Hepatocyte (in vitro differentiated cells): Measurements from ENCODE around the gene ZNF438. TPM values are rescaled to one million over a fixed set of nuclear protein-coding genes. Genes with fewer than 3 reads are reported as not detected.
"Not testable (repeated sequence)": the region's sequence is repeated elsewhere in the genome, so short reads cannot be mapped to it uniquely, and the experiment has no call there.

Experiments used
- DNase-seq: peaks from one replicate; pipeline ENCODE4 v3.0.0-alpha.2; 2016; ENCODE audit warnings: low spot score
- H2AFZ ChIP-seq: fragments of 200-600 bp; sonication (generic); 2 replicates; pipeline ENCODE4 v1.6.0; 2016; ENCODE audit warnings: antibody characterized with exemption, mild to moderate bottlenecking
- H3K27ac ChIP-seq: fragments of 200-600 bp; sonication (generic); 2 replicates; pipeline ENCODE4 v1.5.1; 2016; ENCODE audit warnings: mild to moderate bottlenecking
- H3K27me3 ChIP-seq: fragments of 200-600 bp; sonication (generic); 2 replicates; pipeline ENCODE4 v1.6.1; 2016
- H3K36me3 ChIP-seq: fragments of 200-600 bp; sonication (generic); replicated peaks from 2 replicates; pipeline ENCODE4 v1.5.1; 2016; ENCODE audit warnings: low read depth; ENCODE audit not compliant: insufficient read depth
- H3K4me1 ChIP-seq: fragments of 200-600 bp; sonication (generic); 2 replicates; pipeline ENCODE4 v1.5.1; 2016; ENCODE audit warnings: mild to moderate bottlenecking, moderate library complexity; ENCODE audit not compliant: insufficient read depth
- H3K4me2 ChIP-seq: fragments of 200-600 bp; sonication (generic); 2 replicates; pipeline ENCODE4 v1.6.0; 2016
- H3K4me3 ChIP-seq: fragments of 200-600 bp; sonication (generic); 2 replicates; pipeline ENCODE4 v1.5.1; 2016; ENCODE audit warnings: mild to moderate bottlenecking
- H3K79me2 ChIP-seq: fragments of 200-600 bp; sonication (generic); 2 replicates; pipeline ENCODE4 v1.6.0; 2017; ENCODE audit warnings: mild to moderate bottlenecking
- H3K9me2 ChIP-seq: fragments of 200-600 bp; sonication (generic); replicated peaks from 2 replicates; pipeline ENCODE4 v1.6.0; 2017; ENCODE audit warnings: mild to moderate bottlenecking; ENCODE audit not compliant: insufficient read depth
- H3K9me3 ChIP-seq: fragments of 200-600 bp; sonication (generic); 2 replicates; pipeline ENCODE4 v1.5.1; 2016; ENCODE audit warnings: low read depth, mild to moderate bottlenecking
- H4K20me1 ChIP-seq: fragments of 200-600 bp; sonication (generic); 2 replicates; pipeline ENCODE4 v1.6.0; 2016; ENCODE audit warnings: mild to moderate bottlenecking; ENCODE audit not compliant: insufficient read depth, poor library complexity, severe bottlenecking
- CTCF ChIP-seq: fragments of 200-600 bp; sonication (generic); IDR thresholded peaks from 2 replicates; pipeline ENCODE4 v1.5.1; 2016; ENCODE audit warnings: antibody characterized with exemption, mild to moderate bottlenecking; ENCODE audit not compliant: poor library complexity
- EZH2 ChIP-seq: fragments of 200-600 bp; sonication (generic); IDR thresholded peaks from 2 replicates; pipeline ENCODE4 v1.6.1; 2016; ENCODE audit warnings: antibody characterized with exemption, mild to moderate bottlenecking, borderline replicate concordance
- EZH2phosphoT487 ChIP-seq: fragments of 200-600 bp; sonication (generic); IDR thresholded peaks from one replicate; pipeline ENCODE4 v1.6.1; 2018; ENCODE audit warnings: antibody characterized with exemption, mild to moderate bottlenecking, low read depth, moderate library complexity; ENCODE audit not compliant: unreplicated experiment, severe bottlenecking
- WGBS: methylation state at CpG from one replicate; pipeline ENCODE4 v1.1.6; 2016; ENCODE audit warnings: low lambda C conversion rate; ENCODE audit errors: missing lambda C conversion rate; 5-methylcytosine and 5-hydroxymethylcytosine counted together
- polyA plus RNA-seq: library from polyadenylated mRNA; unstranded; fragments of >200 nt; fragmentation: Nextera tagmentation; extraction: Ambion mirVana; gene quantifications from 2 replicates; pipeline ENCODE4 v1.2.1, GENCODE V29; 2016
- total RNA-seq: library from RNA; depleted of rRNA; stranded (reverse); fragments of >200 nt; gene quantifications from 2 replicates; pipeline ENCODE4 v1.2.3, GENCODE V29; 2014

ZNF438 gene
- total and polyA plus RNA-seq, 2 experiments from 2014 or later = 2.3 to 5.0 TPM

- H3K9me3 ChIP-seq = no peaks in the 10 kb centered on the region
- H3K79me2 ChIP-seq = no peaks in the 10 kb centered on the region
- no peak overlapping the region for H3K4me3 ChIP-seq
- H3K4me2 ChIP-seq = no peak overlapping the region
- no peaks in the 10 kb centered on the region for H4K20me1 ChIP-seq
- no peaks in the 10 kb centered on the region for H3K36me3 ChIP-seq
- H3K27me3 ChIP-seq = no peaks in the 10 kb centered on the region
- H3K9me2 ChIP-seq = no peaks in the 10 kb centered on the region
- H3K4me1 ChIP-seq = peaks cover 13% of the 10 kb centered on the region
- WGBS = 88% methylated on average over 3 of the region's 3 CpGs
- TF ChIP-seq EZH2 (no peak), EZH2phosphoT487 (no peak), CTCF (no peak)
- no peak overlapping the region for H3K27ac ChIP-seq
- no peak for DNase-seq
- no peak overlapping the region for H2AFZ ChIP-seq
Observed at GRCh38 chr10:30803058-30803457, 228.6 kb downstream of the ZNF438 start.

- Histone ChIP-seq H3K27ac (no peak overlapping the region), H3K36me3 (no peaks in the 10 kb centered on the region), H3K9me2 (no peaks in the 10 kb centered on the region), H3K4me3 (no peak overlapping the region), H2AFZ (no peak overlapping the region), H4K20me1 (no peaks in the 10 kb centered on the region), H3K9me3 (no peaks in the 10 kb centered on the region), H3K27me3 (no peaks in the 10 kb centered on the region), H3K4me1 (peaks cover 13% of the 10 kb centered on the region), H3K4me2 (no peak overlapping the region), H3K79me2 (no peaks in the 10 kb centered on the region)
- TF ChIP-seq EZH2 (no peak), CTCF (no peak), EZH2phosphoT487 (no peak)
- no peak for DNase-seq
- WGBS = 95% methylated on average over 2 of the region's 2 CpGs
Observed at GRCh38 chr10:30800368-30800767, 231.3 kb downstream of the ZNF438 start.

GRCh38 chr10:30798646-30799185 lies 232.9 kb downstream of the ZNF438 start:
- Histone ChIP-seq H4K20me1 (no peaks in the 10 kb centered on the region), H3K9me3 (no peaks in the 10 kb centered on the region), H3K79me2 (no peaks in the 10 kb centered on the region), H3K36me3 (no peaks in the 10 kb centered on the region), H3K27ac (no peak overlapping the region), H3K27me3 (no peaks in the 10 kb centered on the region), H2AFZ (no peak overlapping the region), H3K9me2 (no peaks in the 10 kb centered on the region), H3K4me2 (no peak overlapping the region), H3K4me3 (no peak overlapping the region), H3K4me1 (peaks cover 6% of the 10 kb centered on the region)
- DNase-seq = no peak
- WGBS = 70% methylated on average over 14 of the region's 14 CpGs
- TF ChIP-seq EZH2 (no peak), EZH2phosphoT487 (no peak), CTCF (no peak)

- H3K4me1 ChIP-seq, H3K4me3 ChIP-seq, H3K4me2 ChIP-seq, H3K9me2 ChIP-seq, H2AFZ ChIP-seq, H3K27ac ChIP-seq, H3K36me3 ChIP-seq, H4K20me1 ChIP-seq, DNase-seq, H3K27me3 ChIP-seq, H3K9me3 ChIP-seq, H3K79me2 ChIP-seq: not testable (repeated sequence)
- WGBS = 96% methylated on average over 4 of the region's 4 CpGs
Observed at GRCh38 chr10:30795024-30795423, 236.6 kb downstream of the ZNF438 start.
